Esophagus squamous epithelium (tissue), 5 donors: ENCODE results near the gene RAB44. TPM values are rescaled to one million over a fixed set of nuclear protein-coding genes. Genes with fewer than 3 reads are reported as not detected.

Experiments
- DNase-seq: peaks from one replicate; lab custom pipeline; 2025; lab: John Stamatoyannopoulos, UW
- H3K27ac ChIP-seq, 4 donors: fragments of 200-600 bp; sonication (generic); one replicate each; pipeline ENCODE4 v1.5.1; 2016 to 2019; ENCODE audit warnings: mild to moderate bottlenecking in 1 of 4
- H3K27me3 ChIP-seq, 4 donors: fragments of 200-600 bp; sonication (generic); 1 replicate in 3 of 4; 2 replicates in 1 of 4; pipeline versions ENCODE4 v1.5.1 to v1.6.0; 2017 to 2021; ENCODE audit warnings: antibody characterized with exemption in 1 of 4
- H3K36me3 ChIP-seq, 3 donors: fragments of 200-600 bp; sonication (generic); one replicate each; pipeline ENCODE4 v1.5.1; 2016 to 2019
- H3K4me1 ChIP-seq, 3 donors: fragments of 200-600 bp; sonication (generic); one replicate each; pipeline ENCODE4 v1.5.1; 2017 to 2019
- H3K4me3 ChIP-seq, 4 donors: fragments of 200-600 bp; sonication (generic); 1 replicate in 3 of 4; 2 replicates in 1 of 4; pipeline ENCODE4 v1.5.1; 2016 to 2019; ENCODE audit warnings: mild to moderate bottlenecking in 2 of 4, moderate library complexity in 1 of 4
- H3K9me3 ChIP-seq, 3 donors: fragments of 200-600 bp; sonication (generic); one replicate each; pipeline ENCODE4 v1.5.1; 2016 to 2019
- POLR2A ChIP-seq, 4 donors: fragments of 450-650 bp; IDR thresholded peaks; one replicate each; pipeline ENCODE4 v1.6.1; 2017; ENCODE audit warnings: antibody characterized with exemption in 4 of 4, mild to moderate bottlenecking in 4 of 4, moderate library complexity in 3 of 4
- WGBS, 2 donors: methylation state at CpG; one replicate each; pipeline ENCODE4 v1.1.5; 2018; 5-methylcytosine and 5-hydroxymethylcytosine counted together
- intact Hi-C: fragments of 100-400 bp; cut with DNase I; formaldehyde crosslinking; loops from one replicate; pipeline ENCODE4 v1.15.0; 2022
- total RNA-seq, 4 donors: library from RNA; depleted of rRNA; stranded (reverse); fragments of >200 nt; gene quantifications; one replicate each; pipeline ENCODE4 v1.1.0, GENCODE V29; 2016
- TF ChIP-seq, protein P1 (sequence below), 6 experiments: fragments of 450-650 bp in 4 of 6; fragments of 200-600 bp in 2 of 6; sonication (generic) in 2 of 6; IDR thresholded peaks; one replicate each; pipeline ENCODE4 v1.5.1; 2016 to 2019; ENCODE audit warnings: antibody characterized with exemption in 6 of 6, mild to moderate bottlenecking in 4 of 6, moderate library complexity in 4 of 6
- donor health status: DM: yes; HTN: yes; CAD: no.

RAB44 gene
- total RNA-seq, 4 donors from 2014 or later, result 0.11 to 0.76 (median 0.18) TPM; not detected in 1

DNA sequence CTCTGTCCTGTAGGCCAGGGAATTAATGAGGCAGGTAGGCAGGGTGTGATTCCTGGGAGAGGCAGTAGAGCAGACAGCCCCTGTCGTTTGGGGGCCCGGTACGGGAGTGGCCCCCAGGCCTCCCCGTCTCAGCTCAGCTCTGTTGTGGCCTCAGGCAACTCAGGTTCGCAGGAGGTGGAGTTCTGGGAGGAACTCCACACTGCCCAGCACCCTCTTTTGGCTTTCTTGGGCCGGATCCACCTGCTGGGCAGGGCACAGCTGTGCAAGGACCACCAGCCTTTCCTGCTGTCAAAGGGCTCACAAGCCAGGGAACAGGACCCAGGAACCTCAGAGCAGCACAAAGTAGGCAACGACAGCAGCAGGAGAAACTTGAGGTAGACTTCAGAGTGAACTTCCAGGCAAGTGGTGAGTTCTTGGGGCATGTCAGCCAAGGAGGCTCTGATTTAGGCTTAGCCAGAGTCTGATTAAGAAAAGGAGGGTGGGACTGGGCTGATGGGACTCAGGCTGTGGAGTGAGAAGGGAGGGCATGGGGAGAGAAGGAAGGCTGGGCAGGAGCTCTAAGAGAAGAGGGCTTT is 36.9 kb downstream of the RAB44 start:
- H3K4me1 ChIP-seq, result peaks cover 19 to 22% (median 20%) of the 10 kb centered on the region in 3 donors
- no peaks in the 10 kb centered on the region for H3K27me3 ChIP-seq
- peak overlapping the region in 3 of 4 donors; percentile 25 to 58 (median 28) for H3K4me3 ChIP-seq
- TF ChIP-seq, protein P1, sequence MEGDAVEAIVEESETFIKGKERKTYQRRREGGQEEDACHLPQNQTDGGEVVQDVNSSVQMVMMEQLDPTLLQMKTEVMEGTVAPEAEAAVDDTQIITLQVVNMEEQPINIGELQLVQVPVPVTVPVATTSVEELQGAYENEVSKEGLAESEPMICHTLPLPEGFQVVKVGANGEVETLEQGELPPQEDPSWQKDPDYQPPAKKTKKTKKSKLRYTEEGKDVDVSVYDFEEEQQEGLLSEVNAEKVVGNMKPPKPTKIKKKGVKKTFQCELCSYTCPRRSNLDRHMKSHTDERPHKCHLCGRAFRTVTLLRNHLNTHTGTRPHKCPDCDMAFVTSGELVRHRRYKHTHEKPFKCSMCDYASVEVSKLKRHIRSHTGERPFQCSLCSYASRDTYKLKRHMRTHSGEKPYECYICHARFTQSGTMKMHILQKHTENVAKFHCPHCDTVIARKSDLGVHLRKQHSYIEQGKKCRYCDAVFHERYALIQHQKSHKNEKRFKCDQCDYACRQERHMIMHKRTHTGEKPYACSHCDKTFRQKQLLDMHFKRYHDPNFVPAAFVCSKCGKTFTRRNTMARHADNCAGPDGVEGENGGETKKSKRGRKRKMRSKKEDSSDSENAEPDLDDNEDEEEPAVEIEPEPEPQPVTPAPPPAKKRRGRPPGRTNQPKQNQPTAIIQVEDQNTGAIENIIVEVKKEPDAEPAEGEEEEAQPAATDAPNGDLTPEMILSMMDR (IDR thresholded peaks at IDR 0.05), result no peak
- TF ChIP-seq POLR2A (IDR thresholded peaks at IDR 0.05), result no peak
- peak overlapping the region; percentile 84 to 96 (median 87) for H3K27ac ChIP-seq
- 20 to 25% methylated on average over 2 to 7 of the region's 7 CpGs for WGBS, 2 donors
- no peaks in the 10 kb centered on the region for H3K36me3 ChIP-seq
- DNase-seq, result no peak
- intact Hi-C loops, result no loop called here
- no peaks in the 10 kb centered on the region for H3K9me3 ChIP-seq

DNA sequence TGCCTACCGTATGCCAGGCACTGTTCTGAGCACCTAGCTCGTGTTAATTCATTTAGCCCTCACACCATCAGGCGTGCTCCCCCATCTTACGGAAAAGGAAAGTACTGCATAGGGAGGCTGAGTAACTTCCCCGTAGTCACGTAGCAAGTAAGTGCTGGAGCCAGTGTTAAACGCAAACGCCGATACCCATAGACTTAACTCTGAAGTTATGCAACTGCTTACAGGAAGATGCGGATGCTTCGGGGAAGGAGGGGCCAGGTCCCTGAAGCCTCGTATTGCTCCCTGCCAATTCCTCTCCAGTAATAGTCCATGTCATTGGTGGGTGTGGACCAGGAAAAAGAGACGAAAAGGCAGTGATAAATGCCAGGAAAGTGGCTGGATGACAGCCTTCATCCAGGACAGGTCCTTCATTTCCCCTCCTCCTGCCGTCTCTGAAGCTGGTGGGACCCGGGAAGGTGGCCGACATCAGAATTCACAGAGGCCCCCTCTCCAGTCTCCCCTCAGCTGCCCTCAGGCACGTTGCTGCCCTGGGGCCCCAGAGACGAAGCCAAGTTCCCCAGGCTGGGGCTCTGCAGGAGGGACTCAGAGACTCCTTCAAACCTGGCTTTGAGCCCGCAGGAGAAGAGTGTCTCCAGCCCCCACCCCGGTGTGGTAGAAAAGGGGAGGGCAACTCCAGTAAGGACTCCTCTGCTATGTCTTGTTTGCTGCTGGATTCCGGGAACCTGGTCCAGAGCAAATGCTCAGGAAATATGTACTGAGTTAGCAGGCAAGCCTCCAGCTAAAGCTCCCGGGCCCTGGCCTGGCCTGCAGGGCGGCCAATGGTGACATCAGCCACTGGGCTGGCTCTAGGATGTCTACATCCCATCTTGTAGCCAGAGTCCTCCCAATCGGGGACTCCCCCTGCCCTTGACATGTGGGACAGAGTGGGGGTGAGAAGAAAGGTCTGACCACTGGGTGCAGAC is 37.8 kb downstream of the RAB44 start:
- Histone ChIP-seq H3K27me3 (no peaks in the 10 kb centered on the region), H3K9me3 (no peaks in the 10 kb centered on the region), H3K4me1 (peaks cover 19 to 27% (median 20%) of the 10 kb centered on the region in 3 donors), H3K4me3 (peak overlapping the region in 3 of 4 donors; percentile 25 to 58 (median 28)), H3K27ac (peak overlapping the region; percentile 84 to 96 (median 87)), H3K36me3 (no peaks in the 10 kb centered on the region)
- 9 to 17% methylated on average over 10 to 19 of the region's 24 CpGs for WGBS, 2 donors
- no peak for DNase-seq
- intact Hi-C loops, result no loop called here
- TF ChIP-seq, protein P1 (IDR thresholded peaks at IDR 0.05), result peak in 4 of 6 experiments; percentile 22 to 45 (median 36)
- TF ChIP-seq POLR2A (IDR thresholded peaks at IDR 0.05), result no peak

DNA sequence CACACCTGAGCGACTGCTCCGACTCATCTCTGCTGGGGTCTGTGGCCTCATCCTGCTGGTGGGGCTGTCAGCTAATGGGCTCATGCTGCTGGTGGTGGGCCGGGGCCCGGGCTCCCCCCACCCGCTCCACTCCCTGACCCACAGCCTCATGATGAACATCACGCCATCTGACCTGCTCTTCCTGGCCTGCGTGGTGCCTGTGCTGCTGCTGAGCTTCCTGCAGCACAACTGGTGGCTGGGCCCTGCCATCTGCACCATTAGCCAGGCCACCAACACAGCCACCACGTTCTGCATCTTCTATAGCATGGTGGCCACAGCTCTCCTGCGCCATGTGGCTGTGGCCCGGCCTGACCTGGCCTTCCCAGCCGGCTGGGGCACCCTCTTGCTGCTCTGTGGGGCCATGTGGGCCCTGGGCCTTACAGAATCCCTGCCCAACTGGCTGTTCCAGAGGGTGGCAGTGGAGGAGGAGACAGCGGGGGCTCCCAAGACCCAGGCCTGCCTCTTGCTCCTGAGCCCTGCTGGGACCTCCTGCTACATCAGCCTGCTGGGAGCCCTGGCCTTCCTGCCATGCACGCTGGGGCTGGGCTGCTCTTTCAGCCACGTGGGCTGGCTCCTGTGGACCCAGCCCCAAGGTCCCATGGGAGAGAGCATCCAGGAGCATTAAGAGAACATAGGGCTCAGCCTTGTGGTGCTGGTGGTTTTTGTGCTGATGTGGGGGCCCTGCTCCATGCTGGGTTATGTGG is 39.6 kb downstream of the RAB44 start:
- H3K27me3 ChIP-seq, result no peaks in the 10 kb centered on the region
- no peaks in the 10 kb centered on the region for H3K36me3 ChIP-seq
- no peak for DNase-seq
- TF ChIP-seq, protein P1 (IDR thresholded peaks at IDR 0.05), result no peak
- TF ChIP-seq POLR2A (IDR thresholded peaks at IDR 0.05), result no peak
- intact Hi-C loops, result no loop called here
- no peaks in the 10 kb centered on the region for H3K9me3 ChIP-seq
- no peak overlapping the region for H3K27ac ChIP-seq
- H3K4me3 ChIP-seq, result no peak overlapping the region
- peaks cover 19 to 35% (median 20%) of the 10 kb centered on the region in 3 donors for H3K4me1 ChIP-seq
- WGBS, 2 donors, result 94% methylated on average over 6 of the region's 14 CpGs; no CpG with 5 or more reads in 1 of the 2 donors

DNA sequence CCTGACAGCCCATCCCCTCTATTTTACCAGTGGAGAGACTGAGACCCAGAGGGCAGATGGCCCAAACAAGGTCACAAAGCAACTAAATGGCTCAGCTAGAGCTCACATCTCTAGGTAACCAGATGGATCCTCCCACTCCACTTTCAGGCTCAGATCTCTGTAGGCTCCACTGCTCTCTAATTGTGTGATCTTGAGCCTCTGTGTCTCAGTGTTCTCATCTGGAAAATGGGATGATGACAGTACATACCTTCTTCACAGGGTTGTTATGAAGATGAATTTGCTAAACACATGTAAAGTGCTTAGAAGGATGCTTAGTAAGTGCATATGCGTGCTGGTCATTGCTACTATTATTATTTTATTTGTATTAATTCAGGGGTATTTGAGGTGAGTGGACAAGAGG is 40.5 kb downstream of the RAB44 start:
- WGBS, 2 donors, result 100% methylated on average over 1 of the region's 1 CpG
- Histone ChIP-seq H3K27ac (no peak overlapping the region), H3K27me3 (no peaks in the 10 kb centered on the region), H3K9me3 (no peaks in the 10 kb centered on the region), H3K4me3 (no peak overlapping the region), H3K36me3 (no peaks in the 10 kb centered on the region), H3K4me1 (peaks cover 20 to 42% (median 22%) of the 10 kb centered on the region in 3 donors)
- TF ChIP-seq, protein P1 (IDR thresholded peaks at IDR 0.05), result no peak
- TF ChIP-seq POLR2A (IDR thresholded peaks at IDR 0.05), result no peak
- intact Hi-C loops, result no loop called here
- no peak for DNase-seq
